Measurements from ENCODE around the gene SPRED2.

- TF ChIP-seq CTCF (IDR thresholded peaks at IDR 0.05), result no peak
- TF ChIP-seq EP300 (IDR thresholded peaks at IDR 0.05), result no peak
- TF ChIP-seq POLR2A (IDR thresholded peaks at IDR 0.05), result no peak
Observed at GRCh38 chr2:65311049-65311448, 121.3 kb downstream of the SPRED2 start.

Measured in tibial nerve (tissue), 4 donors.